NCI-H774 (cell line): ENCODE data around the gene SMIM35.

ENCODE experiments used
- DNase-seq: peaks from one replicate; lab custom pipeline; 2025; lab: John Stamatoyannopoulos, UW

SMIM35 gene

DNA sequence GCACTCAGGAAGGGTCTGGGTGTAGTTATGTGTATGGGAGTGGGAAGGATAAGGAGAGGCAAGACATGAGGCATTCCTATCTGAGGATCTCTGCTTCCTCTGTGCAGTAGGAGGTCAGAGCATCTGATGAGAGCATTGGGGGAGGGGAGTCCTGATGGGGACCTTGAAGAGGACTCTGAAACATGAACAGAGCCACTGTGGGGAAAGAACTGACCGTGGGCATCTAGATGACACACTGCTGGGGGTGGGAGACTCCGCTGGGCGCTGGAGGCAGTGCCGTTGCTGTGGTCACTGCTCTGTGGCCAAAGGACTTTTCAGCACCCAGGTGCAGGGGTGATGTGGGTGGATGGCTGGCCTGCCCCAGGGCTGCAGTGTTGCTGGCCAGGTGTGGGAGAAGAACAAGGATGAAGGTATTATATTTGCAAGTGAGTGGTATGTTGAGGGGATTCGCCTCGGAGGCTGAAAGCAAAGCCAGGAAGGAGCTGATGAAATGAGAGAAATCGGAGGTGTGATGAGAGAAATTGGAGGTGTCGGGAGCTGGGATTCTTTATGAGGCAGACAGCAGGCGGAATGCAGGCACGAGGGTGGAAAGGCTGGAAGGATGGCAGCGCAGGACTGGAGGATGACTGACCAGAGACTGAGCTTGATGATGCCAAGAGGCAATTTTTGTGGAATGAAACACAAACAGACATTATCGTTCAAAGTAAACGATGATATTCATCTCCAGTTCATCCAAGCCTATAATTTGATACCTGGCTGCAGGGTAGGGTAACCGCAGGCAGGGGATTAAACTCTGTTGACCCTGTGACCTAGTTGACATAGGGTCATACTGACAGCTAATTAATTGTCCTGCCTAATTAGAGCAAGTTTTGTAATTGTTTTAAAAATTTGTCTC, 29.3 kb downstream of the SMIM35 start:
- no peak for DNase-seq

DNA sequence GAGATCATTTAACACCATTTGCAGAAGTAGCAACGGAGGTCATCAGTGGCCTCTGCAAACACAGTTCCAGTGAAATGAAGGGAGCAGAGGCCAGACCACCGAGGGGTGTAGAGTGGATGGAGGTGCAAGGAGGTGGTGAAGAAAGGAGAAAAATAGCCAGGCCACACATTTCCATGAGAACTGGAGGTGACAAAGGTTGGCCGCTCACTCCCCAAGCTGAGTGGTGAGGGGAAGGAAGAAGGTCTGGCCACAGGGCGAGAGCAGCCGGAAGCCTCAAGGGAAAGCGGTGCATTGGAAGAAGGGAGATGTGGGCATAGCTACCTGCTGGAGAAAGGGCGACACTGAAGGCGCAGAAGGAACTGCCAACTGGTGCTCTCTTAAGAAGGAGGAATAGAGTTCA, 30.0 kb downstream of the SMIM35 start:
- DNase-seq = no peak

DNA sequence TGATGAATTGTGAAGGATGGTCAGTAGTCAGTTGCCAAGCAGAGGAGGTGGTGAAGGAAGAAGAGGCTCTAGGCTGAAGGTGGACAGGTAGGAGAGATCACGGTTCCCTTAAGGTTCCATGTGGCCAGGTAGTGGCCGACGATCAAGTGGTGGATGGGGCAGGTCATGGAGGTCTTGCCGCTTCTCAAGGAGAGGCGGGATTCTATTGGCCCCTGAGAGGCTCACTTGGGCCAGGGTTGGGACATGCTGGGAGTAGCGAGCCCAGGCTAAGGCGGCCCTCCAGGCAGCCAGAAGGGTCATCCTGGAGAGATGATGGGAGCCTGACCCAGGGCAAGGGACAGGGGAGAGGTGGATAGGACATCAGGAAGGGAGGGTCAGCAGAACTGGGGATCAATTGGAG, 30.8 kb downstream of the SMIM35 start:
- DNase-seq = no peak

DNA sequence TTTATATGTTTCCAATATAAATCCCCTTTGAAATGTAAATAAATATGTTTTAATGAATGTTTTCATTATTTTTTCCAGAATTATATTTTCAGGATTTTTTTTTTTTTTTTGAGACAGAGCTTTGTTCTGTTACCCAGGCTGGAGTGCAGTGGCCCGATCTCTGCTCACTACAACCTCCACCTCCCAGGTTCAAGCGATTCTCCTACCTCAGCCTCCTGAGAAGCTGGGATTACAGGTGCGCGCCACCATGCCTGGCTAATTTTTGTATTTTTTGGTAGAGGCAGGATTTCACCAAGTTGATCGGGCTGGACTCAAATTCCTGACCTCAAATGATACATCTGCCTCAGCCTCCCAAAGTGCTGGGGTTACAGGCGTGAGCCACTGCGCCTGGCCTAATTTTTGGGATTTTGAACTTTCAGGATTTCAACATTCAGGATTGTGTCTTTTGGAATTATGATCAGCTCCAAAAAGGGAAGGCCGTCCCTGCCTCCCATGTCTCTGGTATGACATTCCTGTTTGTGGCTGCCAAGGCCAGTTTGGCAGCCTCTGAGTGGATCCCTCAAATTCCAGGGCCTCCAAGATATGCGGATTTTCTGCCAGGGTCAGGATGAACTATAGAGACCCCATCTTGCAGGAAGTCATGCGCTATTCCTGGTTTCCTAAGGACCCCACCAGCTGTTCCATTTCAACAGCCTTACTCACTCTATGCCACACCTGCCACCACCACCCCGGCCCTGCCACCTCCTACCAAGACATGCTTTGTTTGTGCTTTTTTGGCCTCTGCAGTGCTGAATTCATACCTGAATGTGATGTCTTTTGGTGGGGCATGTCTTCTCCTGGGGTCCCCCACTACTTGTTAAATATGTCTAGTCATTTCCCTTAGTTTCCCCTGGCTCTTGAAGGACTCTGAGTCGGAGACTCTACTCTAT, 31.8 kb downstream of the SMIM35 start:
- no peak for DNase-seq

DNA sequence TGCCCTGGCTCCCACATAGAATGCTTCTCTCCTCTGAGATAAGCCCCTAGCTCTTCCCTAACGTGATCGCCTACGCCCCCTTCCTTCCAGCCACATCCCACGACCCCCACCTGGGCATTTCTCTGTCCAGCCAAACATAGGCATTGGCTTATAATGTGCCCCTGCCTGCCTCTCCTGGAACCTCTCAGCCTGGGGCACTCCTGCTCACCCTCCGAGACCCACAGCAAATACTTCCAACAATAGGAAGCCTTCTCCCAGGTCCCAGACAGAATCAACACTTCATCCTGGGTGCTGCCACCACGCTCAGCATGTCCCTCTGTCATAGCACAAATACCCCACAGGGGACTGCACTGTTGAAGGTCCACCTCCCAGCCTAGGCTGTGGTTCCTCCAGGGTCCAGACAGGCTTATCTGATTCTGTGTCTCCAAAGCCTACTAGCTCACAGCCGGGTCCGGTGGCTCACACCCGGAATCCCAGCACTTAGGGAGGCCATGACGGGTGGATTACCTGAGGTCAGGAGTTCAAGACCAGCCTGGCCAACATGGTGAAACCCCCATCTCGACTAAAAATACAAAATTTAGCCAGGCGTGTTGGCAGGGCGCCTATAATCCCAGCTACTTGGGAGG, 34.1 kb downstream of the SMIM35 start:
- no peak for DNase-seq

DNA sequence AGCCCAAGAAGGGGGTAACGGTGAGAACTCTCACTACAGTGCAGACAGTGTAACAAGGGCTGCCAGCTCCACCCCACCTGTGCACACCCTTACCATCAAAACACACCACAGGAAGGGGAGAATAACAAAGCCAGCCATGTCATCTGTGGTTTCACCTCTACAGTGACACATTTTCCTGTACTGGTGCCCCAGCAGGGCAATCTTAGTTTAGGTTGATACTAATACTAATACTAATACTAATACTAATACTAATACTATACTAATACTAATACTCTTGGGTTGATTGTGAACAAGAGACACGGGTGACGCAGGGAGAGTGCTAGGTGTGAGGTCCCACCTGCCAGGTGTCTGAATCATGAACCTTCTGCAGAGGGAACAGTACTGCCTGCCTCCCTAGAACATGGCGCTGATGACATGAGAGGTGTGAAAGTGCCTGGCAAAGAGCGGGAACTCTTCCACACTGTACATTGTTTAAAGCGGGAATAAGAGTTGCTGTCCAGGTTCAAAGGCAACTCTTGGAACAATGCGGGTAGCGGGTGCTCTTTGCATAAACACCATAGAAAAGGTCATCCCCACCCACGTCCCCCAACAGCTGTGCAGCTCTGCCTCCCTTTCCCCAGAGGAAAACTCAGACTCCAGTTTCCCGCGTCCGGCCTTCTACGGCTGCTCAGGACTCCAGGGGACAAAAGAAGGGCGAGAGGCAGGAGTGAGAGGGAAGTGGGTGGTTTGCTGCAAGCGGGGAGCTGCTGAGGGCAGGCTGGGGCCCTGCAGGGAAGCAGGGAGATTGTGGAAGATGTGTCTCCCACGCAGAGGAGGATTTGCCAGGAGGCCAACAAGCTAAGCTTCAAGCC, 34.9 kb downstream of the SMIM35 start:
- DNase-seq = no peak

DNA sequence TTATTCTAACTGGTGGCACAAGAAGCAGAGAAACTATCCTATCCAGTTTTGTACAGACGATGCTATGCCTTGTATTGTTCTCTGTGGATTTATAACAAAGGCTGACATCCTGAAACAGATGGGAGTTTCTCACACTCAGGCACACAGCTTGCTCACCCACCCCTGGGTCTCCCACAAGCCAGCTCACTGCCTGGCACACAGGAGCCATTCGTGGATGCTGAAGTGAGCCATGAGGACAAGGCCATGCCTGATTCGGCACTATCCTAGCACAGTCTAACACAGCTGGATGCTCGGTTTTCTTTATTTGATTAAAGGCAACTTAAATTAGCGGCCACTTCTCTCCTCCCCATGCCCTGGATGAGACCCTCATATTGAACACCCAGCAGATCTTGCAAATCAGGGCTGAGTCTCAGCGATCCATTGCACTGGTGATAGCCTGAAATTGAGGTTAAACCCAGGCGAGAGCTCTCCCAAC, 35.6 kb downstream of the SMIM35 start:
- no peak for DNase-seq

DNA sequence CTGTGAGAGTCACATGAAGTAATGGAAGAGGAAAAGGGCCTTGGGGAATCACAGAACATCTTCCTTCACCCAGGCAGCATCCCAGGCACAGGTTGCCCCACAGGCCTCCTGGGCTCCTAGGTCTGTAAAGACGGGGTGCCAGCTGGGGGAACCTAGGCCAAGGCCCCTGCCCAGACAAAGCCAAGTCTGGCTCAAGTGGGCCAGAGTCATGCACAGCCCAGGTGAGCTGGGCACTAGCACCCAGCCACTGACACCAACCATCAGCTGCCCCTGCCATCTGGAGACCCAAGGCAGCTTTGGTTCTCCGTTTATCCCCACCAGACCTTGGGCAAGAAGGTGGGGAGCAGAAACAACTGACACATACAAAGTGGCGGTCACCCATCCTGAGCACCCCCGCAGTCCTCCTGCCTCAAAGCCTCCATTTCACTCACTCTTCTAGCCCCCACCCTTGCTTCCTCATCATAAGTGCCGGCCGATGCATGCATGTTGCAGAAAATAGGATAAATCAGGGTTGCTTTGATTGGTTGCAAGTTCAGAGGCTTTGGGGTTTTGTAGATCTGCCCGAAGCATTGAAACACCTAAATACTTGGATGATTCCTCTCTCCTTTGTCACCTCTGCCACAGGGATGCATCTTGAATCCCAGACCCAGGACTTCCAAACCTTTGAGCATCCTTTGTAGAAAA, 36.4 kb downstream of the SMIM35 start:
- DNase-seq = no peak

DNA sequence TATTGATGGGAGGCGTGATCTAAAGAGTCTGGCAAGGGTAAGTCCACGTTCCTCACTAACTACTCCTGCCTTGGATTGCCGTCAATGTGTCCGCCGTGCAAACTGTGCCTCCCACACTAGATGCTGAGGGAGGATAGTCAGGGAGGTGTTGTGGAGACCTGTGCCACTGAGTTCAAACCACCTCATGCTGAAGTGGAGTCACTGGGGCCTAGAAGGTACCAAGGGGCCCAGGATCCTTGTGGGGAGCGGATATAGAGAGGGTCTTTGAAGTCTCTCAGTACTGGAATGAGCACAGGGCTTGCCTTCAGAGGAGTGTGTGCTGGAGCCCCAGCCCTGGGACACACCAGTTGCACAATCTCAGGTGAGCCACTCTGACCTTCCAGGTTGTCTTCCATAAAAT, 37.0 kb downstream of the SMIM35 start:
- no peak for DNase-seq

DNA sequence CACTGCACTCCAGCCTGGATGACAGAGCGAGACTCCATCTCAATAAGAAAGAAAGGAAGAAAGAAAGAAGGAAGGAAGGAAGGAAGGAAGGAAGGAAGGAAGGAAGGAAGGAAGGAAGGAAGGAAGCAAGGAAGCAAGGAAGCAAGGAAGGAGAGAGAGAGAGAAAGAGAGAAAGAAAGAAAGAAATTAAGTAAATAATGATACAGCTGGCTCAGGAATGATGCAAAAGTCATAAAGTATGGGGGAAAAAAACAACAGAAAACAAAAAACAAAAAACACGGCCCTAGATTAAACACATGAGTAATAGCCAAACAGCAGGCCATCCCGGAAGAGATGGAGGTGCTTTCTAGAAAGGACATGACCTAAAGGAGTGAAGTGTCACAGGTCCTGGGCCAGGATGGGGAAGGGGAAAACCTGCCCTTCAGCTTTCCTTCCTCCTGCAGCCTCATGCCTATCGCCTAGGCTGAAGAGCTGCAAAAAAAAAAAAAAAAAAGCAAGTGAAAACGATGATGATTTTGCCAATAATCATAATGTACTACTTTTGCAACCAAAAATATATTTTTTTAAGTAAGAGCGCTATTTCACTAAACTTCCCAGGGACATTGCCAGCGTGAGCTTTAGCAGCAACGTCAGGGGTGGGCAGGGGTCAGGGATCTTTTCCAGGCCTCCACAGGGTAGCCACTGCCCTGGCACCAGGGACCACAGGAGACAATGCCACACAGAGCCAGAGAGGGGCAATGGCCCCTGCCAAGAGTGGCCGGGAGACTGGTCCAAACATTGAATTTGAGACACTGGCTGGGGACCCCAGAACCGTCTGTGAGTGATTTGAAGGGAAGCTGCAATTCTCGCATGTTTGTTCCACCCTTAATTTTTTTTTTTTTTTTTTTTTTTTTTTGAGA, 38.0 kb downstream of the SMIM35 start:
- DNase-seq = no peak

DNA sequence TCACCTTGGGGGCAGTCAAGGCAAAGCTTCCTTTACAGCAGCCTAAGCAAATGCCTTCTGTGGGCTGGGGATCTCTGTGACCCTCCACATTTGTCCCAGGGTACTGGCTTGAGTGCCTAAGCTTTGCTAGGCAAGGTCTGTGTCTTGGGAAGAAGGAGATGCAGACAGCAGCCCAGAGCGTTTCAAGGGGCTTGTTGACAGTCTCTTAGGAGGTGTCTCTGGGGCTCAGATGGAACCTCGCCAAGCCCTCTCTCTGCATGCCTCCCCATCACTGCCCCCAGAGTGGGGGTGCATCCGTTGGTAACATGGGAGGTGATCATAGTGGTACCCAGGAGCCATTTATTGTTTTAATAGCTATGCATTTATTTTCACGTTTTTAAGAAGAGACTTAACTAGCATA, 39.0 kb downstream of the SMIM35 start:
- DNase-seq = no peak

DNA sequence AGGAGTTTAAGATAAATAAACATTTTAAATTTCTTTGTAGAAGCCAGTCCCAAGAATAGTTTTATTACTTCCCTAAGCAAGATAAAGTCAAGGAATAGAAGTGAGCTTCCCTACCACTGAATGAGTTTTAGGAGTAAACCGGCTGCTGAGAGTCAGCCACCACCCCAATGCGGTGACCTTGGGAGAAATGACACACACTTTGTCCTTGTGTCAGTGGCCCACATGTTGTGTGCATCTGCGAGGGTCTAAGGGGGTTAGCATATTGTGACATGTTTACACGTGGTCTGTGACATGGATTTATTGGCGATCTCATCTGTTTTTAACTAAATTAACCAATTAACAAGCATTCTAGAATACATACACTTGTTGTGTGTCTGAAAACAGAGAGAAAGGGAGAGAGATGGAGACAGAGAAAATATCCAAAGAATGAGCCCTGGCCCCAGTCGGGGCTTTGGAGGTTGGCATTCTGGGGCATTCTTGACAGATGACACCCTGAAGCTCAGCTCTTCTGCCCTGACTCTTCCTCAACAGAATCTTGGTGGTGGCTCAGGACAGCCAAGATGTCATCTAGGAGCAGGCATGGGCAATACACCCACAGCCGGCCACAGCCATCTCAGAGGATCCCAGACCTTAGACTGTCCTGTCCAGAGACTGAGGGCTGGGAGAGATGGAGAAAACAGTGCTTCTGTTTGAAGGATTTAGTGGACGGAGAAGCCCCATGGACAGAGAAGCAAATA, 39.6 kb downstream of the SMIM35 start:
- no peak for DNase-seq

DNA sequence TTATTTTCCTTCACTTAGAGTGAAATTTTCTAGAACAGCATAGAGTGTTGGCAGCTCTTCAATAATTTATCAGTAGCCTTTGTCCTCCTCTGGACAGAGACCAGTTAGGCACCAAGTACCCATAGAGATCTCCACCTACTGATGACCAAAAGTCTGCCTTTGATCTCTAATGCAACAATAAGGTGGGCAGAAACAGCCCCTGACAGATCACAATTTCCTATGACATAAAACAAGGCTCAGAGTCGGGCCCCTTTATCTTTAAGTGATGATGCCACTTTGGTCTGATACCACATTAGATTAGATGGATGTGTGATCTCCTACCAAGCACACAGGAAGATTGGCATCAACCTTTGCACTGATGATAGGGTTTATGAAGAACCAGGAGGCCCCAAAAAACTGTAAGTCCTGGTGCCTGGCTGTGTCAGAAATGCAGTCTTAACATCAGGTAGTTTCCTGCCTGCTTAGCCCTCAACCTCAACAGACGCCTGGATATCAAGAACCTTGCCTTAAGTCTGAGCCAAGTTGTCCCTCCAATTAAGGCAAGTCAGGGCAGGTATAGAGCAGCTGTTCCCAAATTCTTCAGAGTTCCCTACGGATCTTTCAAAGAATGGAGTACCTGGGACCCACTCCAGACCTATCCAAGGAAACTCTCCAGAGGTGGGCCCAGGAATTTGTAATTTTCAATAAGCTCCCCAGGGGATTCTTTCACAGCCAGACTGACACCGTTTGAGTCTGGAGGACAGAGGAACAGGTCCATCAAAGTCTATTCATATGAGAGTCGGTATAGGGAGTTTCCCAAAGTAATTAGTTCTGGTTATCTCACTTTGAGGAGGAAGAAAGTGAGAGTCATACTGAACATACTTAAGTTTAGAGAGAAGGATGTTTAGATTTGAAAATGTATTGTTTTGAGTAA, 40.5 kb downstream of the SMIM35 start:
- DNase-seq = no peak

DNA sequence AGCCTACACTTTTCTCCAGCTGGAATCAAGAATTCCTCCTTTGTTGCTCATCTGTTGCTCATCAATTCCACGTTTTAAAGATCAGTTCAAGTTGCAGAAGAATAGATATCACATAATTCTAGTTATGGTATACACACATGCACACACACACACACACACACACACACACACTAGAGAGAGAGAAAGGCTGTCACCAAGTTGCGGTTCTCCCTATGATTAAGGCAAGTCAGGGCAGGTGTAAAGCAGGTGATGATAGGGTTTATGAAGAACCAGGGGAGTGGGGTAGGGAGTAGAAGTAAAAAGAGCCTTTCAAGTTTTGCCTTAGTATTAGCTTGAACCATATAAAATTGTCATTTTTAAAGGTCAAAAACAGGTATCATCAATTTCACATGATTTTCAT, 41.6 kb downstream of the SMIM35 start:
- DNase-seq = no peak

DNA sequence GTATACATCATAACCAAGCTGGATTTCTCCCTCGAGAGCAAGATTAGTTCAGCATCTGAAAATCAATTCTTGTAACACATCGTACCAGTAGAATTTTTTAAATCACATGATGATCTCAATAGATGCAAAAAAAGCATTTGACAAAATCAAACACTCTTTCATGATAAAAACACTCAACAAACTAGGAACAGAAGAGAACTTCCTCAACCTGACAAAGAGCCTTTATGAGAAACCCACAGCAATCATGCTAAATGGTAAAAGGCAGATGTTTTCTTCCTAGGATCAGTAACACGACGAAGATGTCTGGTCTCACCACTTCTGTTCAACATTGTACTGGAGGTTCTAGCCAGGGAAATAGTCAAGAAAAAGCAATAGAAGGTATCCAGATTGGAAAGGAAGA, 44.0 kb downstream of the SMIM35 start:
- DNase-seq = no peak

DNA sequence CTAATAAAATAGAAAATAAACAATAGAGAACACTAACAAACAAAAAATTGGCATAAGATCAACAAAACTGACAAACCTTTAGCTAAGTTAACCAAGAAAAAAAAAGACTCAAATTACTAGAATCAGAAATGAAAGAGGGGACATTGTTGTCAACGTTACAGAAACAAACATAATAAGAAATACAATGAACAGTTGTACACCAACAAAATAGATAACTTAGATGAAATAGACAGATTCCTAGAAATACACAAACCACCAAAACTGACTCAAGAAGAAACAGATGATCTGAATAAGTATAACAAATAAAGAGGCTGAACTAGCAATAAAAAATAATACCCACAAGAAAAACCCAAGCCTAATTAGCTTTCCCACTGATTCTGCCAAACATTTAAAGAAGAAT, 44.6 kb downstream of the SMIM35 start:
- no peak for DNase-seq

DNA sequence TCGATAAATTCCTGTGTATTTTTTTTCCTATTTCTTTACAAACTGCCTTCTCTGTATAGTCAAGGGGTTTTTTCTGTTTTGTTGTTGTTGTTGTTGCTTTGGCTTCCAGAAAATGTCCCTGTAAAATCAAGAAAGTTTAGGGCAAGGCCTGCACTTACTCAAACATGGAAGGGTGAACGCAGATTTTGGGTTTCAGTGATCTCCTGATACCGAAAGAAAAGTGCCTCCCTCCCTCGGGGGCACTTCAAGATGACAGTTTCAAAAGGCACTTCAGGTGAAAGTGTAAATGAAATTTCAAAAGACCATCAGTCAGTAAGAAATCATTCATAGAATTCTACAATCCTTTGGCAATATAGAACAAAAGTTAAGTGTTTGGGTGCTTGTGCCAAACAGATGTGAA, 53.3 kb downstream of the SMIM35 start:
- DNase-seq = no peak

DNA sequence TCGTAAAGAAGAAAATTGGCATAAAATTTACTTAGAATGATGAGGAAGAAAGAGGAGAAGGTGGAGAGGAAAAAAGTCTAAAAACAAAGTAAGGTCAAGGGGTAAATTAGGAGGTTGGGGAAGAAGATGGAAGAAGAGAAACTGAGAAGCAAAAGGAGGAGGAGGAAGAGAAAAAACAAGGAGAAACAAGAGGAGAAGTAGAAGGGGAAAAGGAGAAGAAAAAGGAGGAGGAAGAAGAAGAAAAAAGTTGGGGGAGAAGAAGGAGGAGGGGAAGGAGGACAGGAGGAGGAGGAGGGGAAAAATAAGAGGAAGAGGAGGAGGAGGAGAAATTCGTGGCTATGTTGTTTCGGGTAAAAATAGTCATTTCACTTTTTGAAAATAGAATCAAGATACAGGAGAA, 58.1 kb downstream of the SMIM35 start:
- no peak for DNase-seq
